Lower leg skin (tissue), 3 donors: ENCODE results near the gene ANKRD7.

Experiments used
- CTCF ChIP-seq, 3 donors: fragments of 450-650 bp; IDR thresholded peaks; one replicate each; pipeline ENCODE4 v1.5.1; 2016; ENCODE audit warnings: antibody characterized with exemption in 3 of 3, mild to moderate bottlenecking in 3 of 3, moderate library complexity in 2 of 3
- POLR2A ChIP-seq, 2 donors: fragments of 450-650 bp; IDR thresholded peaks; one replicate each; pipeline ENCODE4 v1.6.1; 2016 to 2017; ENCODE audit warnings: antibody characterized with exemption in 2 of 2, mild to moderate bottlenecking in 1 of 2, moderate library complexity in 1 of 2

GRCh38 chr7:118264836-118265235 is 40.3 kb downstream of the ANKRD7 start:
- TF ChIP-seq CTCF (IDR thresholded peaks at IDR 0.05) (no peak), POLR2A (IDR thresholded peaks at IDR 0.05) (no peak)
